GM19193 (cell line): ENCODE data around the gene TRMT10B.
A peak's percentile ranks its signal among the peaks of the same experiment; 100 is the strongest.

Experiments
- POLR2A ChIP-seq: IDR thresholded peaks from 4 replicates; pipeline ENCODE4 v1.6.1; 2011; ENCODE audit not compliant: insufficient read depth, insufficient read length; ENCODE audit errors: extremely low read depth

The TRMT10B gene

DNA sequence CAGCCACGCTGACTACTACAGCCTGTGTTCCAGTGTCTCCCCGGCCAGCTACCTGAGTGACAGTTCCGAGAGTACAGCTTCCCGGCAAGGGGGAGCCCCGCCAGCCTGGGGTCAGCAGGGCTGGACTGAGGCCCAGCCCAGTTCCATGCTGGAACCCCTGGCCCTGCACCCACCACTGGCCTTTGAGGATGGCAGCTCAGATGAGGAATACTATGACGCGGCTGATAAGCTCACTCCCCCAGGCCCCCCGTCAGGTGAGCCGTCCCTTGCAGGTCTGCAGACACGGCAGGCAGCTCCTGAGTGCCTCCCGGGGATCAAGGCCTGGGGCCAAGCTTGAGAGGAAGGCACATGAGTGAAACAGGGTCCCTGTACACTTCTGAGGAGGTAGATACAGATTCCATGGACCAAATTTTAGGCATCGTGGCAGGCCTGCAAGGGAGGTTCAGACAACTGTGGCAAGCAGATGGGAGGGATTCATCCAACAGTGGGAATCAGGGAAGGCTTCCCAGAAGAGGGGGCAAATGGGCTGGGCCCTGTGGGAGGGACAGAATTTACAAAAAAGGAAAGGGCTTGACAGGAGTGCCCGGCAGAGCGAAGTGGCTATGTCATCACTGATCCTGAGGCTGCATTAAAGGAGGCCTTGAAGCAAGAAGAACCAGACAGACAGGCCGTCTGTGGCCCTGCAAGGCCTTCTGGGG, 12.8 kb upstream of the TRMT10B start:
- no peak for TF ChIP-seq POLR2A

DNA sequence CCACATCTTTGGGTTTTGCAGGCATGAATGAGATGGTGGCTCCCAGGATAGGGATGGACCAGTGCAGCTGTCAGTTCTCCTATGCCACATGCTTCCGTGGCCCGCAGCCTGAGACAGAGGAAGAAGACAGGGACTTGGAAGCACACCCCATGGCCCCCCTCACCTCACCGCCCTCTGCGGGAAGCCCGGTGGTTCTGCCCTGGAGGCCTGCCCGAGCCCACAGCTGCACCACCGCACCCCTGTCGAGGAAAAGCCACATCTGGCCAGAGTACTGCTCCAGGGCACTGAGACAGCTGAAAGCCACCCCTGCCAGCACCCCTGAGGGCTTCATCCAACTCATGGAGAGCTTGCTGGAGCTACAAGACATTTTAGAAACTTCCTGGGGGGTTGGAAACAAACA, 7.6 kb upstream of the TRMT10B start:
- TF ChIP-seq POLR2A, result no peak

DNA sequence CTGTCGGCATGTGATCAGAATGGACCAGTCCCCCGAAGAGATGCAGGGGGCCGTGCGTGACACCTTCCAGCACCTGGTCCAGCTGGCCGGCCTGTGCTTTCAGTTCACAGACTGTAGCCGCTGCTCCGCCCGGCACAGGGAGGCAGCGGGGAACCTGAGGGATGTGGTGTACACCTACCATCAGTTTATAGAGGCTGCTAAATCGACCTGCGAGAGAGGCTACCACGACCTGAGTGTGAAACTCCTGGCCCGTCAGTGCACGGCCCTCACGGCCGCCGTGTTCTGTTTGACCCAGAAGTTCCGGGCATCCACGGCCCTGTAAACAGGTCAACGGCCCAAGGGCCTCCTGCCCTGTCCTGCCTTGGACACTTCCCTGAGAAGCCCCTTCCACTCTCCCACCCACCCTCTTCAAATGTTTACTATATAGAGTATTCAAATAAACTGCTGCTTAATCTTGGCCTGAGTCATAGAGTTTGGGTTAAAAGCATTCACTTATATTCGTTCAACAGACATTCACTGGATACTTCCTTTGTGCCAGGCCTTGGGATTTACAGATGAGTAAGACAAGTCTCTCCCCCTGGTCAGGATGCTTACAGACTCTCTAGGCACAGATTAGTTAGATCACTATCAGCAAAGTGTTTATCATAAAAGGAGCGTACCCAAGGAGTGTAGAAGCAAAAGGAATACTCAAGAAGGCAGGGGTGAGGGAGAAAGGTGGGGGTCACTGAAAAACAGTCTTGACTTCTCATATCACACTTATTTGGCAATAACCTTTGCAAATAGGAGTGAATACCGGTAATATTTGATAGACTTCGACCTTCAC, 6.9 kb upstream of the TRMT10B start:
- no peak for TF ChIP-seq POLR2A

DNA sequence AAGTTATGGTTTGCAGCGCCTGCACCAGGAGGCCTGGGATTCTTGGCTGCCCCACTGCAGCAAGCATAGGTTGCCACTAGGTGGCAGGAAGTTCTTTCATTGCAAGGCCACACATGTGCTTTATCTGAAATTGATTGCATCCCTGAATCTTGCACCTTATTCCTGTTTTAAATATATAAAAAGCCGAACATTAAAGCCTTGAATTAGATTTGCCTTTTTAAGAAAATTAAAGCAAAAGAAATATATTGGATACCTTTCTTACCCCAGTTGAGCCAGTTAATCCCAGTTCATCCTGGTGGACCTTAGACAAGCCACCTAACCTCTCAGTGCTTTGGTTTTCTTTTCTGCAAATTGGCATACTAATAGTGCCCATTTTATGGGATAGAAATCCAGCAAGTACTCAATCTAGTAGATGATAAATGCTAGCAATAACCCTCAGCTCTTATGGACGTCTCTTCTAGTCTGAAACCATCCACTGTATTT, 6.3 kb upstream of the TRMT10B start:
- TF ChIP-seq POLR2A, result no peak

DNA sequence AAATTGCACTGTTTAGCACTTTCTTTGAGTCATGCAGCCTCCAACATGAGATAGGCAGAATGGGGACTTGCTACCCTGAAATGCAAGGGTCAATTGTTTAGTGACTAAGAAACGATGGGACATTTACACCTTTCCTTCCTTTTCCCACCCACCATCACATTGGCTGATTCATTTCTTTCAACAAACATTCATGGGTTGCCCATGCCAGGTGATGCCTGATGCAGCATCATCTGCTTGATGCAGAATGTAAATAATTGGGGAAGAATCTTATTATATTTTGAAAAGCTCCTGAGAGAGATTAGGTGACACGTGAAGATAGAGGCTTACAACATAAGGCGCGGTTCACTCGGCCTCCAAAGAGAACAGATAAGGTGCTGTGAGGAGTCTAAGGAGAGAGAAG, 4.5 kb upstream of the TRMT10B start:
- no peak for TF ChIP-seq POLR2A

DNA sequence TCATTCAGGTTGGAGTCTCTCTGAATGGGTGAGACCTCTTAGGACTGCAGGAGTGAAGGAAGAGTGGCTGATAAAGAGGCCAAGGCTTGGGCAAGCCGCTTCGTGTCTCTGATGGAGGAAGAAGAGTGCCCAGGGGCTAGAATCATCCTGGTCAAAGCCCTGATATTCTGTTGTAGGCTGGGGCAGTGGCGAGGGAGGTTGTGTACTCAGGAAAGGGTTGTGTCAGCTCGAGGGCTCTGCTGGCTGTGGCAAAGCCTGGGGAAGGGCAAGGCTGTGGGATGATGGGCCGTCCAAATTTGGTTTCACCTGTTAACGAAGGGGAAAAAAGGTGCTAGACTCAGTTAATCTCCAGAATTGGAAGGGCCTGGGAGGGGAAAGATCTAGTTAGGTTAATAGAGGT, 2.4 kb upstream of the TRMT10B start:
- TF ChIP-seq POLR2A, result no peak

DNA sequence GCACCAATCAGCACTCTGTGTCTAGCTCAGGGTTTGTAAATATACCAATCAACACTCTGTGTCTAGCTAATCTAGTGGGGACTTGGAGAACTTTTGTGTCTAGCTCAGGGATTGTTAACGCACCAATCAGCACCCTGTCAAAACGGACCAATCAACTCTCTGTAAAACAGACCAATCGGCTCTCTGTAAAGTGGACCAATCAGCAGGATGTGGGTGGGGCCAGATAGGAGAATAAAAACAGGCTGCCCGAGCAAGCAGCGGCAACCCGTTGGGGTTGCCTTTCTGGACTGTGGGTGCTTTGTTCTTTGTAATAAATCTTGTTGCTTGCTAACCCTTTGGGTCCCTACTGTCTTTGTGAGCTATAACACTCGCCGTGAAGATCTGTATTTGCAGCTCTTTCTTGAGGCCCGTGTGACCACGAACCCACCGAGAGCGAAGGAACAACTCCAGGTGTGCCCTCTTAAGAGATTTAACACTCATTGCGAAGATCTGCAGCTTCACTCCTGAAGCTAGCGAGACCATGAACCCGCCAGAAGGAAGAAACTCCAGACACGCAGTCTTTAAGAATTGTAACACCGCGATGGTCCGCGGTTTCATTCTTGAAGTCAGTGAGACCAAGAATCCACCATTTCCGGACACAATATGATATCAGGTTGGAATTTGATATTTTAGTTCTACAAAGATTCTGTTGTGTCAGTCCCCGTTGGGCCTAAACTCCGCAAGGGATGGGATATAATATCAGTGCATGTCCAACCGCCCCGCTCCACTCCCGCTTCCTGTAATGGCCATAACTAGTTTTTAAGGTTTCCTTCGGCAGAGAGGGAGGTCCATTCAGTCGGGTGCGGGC, 740 bp upstream of the TRMT10B start:
- no peak for TF ChIP-seq POLR2A

DNA sequence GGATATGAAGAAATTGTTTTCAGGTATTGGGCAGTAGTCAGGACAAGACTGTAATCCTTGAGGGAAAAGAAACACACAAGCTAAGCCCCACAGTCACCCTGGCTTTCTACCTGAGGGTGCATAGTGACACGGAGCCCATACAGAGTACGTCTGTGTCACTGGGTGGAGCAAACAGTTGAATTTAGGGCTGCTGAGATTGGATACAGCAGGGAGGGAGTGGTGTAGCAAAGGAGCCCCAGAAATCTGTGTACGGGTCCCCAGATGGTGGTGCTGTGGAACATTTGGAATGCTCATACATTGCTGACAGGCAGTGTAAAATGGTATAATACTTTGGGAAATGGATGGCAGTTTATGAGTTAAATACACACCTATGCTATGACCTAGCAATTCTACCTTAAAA, 5.1 kb downstream of the TRMT10B start:
- TF ChIP-seq POLR2A, result no peak

DNA sequence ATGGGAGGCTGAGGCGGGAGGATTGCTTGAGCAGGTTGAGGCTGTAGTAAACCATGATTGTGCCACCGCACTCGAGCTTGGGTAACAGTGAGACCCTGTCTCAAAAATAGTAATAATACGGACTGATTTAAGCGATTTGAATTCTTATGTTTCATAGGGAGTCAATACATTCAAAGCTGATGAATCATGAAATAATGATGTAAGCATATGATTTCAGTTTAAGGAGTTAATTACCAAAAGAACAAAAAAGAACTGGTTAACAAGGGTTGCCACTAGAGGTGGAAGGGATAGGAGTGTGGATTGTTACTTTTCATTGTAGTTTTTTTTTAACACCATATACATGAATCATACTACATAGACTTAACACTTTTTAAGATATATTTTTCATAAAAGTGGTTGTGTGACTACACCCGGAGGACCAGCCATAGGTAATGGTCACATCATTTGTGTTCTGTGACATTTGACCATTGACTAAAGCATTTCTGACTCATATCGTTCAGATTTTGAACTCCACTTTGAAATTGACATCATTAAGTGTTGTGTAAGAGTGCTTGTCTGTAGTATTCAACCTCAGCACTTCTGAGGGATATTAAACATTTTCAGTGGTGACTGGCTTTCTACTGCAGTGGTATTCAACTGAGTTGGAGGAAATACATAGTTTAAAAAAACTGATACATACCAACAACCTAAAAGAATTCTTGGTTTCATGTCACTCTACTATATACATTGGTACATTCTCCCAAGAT, 7.0 kb downstream of the TRMT10B start:
- TF ChIP-seq POLR2A, result no peak

DNA sequence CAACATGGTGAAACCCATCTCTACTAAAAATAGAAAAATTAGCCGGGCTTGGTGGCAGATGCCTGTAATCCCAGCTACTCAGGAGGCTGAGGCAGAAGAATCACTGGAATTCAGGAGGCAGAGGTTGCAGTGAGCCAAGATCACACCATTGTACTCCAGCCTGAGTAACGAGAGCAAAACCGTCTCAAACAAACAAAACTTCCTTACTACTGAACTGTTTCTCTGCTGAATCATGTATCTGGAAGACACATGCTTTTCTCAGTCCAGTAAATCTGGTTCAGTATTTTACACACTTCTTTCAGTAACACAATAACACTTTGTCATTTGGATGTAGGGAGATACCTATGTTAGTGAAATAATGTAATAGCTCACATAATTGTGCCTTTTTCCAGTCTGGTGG, 7.9 kb downstream of the TRMT10B start:
- TF ChIP-seq POLR2A, result no peak

DNA sequence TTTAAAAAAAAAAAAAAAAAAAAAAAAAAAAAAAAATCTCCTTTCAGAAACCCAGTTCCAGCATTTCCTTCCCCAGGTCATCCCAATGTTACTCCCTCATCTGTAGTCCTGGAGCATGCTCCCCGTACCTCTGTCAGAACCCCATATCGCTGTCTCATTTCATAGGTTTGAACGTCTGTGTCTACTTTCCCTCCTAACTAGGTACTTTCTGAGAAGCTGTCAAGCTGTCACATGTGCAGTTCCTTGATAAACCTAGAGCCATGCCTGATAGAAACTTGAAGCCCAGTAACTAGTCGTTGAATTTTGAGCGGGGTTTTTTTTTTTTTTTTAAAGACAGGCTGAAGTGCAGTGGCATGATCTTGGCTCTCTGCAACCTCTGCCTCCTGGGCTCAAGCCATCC, 15.7 kb downstream of the TRMT10B start:
- TF ChIP-seq POLR2A, result no peak

DNA sequence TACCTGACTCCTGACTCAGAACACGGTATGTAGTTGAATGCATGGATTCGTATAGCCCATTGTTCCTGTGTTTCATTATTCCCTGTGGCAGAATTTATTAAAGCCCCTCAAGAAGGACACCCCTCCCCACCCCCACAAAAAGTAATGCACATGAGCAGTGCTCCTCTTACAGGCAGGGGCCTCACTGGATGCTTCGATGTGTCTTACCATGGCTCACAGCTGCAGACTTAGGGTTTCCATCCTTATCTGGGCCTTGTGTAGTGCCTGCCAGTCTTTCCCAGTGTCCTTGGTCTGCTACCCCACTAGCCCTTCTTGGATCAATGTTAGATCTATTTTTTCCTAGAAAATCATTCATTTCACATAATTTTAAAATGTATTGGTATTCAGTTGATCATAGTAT, 16.4 kb downstream of the TRMT10B start:
- no peak for TF ChIP-seq POLR2A

DNA sequence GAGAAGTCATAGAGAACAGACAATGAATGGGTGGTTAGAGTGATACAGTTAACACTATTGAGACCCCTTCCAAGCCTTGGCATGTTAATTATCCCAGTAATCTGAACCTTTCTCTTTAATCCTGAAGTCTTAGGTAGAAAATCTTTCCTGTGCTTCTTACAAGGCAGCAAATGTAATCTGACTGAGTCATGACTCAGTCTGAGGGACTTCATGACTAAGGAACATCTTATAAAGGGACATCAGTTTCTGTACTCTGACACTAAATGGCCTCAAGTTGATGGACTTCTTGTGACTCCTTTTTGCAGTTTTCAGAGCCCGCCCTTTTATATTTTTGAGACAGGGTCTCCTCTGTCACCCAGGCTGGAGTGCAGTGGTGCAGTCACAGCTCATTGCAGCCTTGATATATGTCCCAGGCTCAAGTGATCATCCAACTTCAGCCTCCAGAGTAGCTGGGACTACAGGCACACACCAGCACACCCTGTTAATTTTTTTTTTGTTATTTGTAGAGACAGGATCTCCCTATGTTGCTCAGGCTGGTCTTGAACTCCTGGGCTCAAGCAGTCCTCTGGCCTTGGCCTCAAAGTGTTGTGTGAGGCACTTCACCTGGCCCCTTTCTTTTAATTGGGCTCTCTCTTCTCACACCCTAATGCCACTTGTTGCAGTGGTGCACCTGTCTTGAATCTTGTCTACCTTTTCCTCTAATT, 21.8 kb downstream of the TRMT10B start:
- TF ChIP-seq POLR2A, result peak; percentile 22

DNA sequence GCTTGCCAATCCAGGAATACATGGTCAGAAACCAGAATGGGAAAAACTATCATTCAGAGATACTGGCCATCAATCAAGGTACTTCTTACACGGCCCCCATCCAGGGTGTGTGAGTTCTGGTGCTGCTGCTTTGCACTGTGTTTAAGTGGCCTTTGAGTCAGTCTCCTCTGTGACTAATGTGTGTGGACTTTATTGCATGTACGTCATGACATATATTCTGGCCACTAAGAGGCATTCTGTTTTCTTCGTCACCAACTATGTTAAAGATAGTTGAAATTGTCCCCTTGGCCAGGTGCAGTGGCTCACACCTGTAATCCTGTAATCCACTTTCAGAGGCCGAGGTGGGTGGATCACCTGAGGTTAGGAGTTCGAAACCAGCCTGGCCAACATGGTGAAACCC, 22.7 kb downstream of the TRMT10B start:
- no peak for TF ChIP-seq POLR2A
